ENCODE data around the gene GATM. TPM values are rescaled to one million over a fixed set of nuclear protein-coding genes. Genes with fewer than 3 reads are reported as not detected.

Gene GATM
- total and polyA plus RNA-seq, 10 of the 15 experiments (the other 5 are each of a cell fraction or from before 2014, with no cell fraction given): 11.7 to 83.1 (median 38.2) TPM

DNA sequence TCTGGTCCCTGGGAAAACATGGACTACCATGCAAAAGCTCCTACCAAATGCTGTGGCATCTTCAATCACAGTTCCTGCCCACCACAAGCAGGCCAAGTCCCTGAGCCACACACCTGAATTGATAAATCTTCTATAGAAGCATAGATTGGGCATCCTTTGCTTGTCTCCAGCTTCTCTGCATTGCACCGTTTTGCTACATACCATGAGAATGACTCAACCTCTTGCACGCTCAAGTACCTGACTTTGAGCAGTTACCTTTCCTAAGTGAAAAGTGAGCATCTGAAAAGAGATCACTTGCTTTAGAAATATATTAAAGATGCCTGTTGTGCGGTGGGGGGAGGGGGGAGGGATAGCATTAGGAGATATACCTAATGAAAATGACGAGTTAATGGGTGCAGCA, 31.3 kb downstream of the GATM start:
- ChIA-PET RAD21 (ENCODE audit: unreplicated experiment) (interaction anchor here (1.1 kb wide), 1 partner anchor 44 kb away, joined by 3 read pairs; no protein-coding TSS in a partner anchor), POLR2A (no interaction called here), SMC1A (ENCODE audit: uncharacterized antibody, unreplicated experiment) (no interaction called here), CTCF (no interaction called here)
- H3K9me3 ChIP-seq (replicated peaks; ENCODE audit: control insufficient read depth, insufficient read depth, low read length): no peaks in the 10 kb centered on the region
- WGBS (ENCODE audit: insufficient coverage, insufficient replicate concordance, low lambda C conversion rate, missing lambda C conversion rate): 55% methylated on average over 4 of the region's 4 CpGs
- no peak for TF ChIP-seq SREBF1 (IDR thresholded peaks at IDR 0.05; ENCODE audit: low read length)
- TF ChIP-seq SIX5 (IDR thresholded peaks at IDR 0.05; ENCODE audit: low read depth, low read length, severe bottlenecking): no peak
- TF ChIP-seq, protein P1, sequence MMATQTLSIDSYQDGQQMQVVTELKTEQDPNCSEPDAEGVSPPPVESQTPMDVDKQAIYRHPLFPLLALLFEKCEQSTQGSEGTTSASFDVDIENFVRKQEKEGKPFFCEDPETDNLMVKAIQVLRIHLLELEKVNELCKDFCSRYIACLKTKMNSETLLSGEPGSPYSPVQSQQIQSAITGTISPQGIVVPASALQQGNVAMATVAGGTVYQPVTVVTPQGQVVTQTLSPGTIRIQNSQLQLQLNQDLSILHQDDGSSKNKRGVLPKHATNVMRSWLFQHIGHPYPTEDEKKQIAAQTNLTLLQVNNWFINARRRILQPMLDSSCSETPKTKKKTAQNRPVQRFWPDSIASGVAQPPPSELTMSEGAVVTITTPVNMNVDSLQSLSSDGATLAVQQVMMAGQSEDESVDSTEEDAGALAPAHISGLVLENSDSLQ (IDR thresholded peaks at IDR 0.05): no peak
- no peak for TF ChIP-seq ZBED1 (IDR thresholded peaks at IDR 0.05; ENCODE audit: borderline replicate concordance)
- no peak for TF ChIP-seq RELA (IDR thresholded peaks at IDR 0.05; ENCODE audit: borderline replicate concordance, partially characterized antibody)
- no peak for TF ChIP-seq MEF2A (IDR thresholded peaks at IDR 0.05; ENCODE audit: insufficient read depth, low read depth, low read length)
- TF ChIP-seq CREM (IDR thresholded peaks at IDR 0.05; ENCODE audit: low read depth): no peak
- TF ChIP-seq EGR1 (IDR thresholded peaks at IDR 0.05; ENCODE audit: borderline replicate concordance in 1 of 2, low read depth in 2 of 2, low read length in 2 of 2): no peak
- no peak for TF ChIP-seq NR2C1 (IDR thresholded peaks at IDR 0.05)
- TF ChIP-seq ZSCAN29 (IDR thresholded peaks at IDR 0.05): no peak
- no peak for TF ChIP-seq HDGF (IDR thresholded peaks at IDR 0.05)
- TF ChIP-seq LARP7 (IDR thresholded peaks at IDR 0.05): no peak
- TF ChIP-seq CHD1 (IDR thresholded peaks at IDR 0.05; ENCODE audit: low read depth, low read length): no peak
- TF ChIP-seq RBBP5 (conservative IDR thresholded peaks at IDR 0.05): no peak
- TF ChIP-seq SRF (IDR thresholded peaks at IDR 0.05; ENCODE audit: low read depth in 2 of 2, low read length in 2 of 2): no peak
- TF ChIP-seq SIN3A (IDR thresholded peaks at IDR 0.05; ENCODE audit: low read depth, low read length): no peak
- TF ChIP-seq, protein P2, sequence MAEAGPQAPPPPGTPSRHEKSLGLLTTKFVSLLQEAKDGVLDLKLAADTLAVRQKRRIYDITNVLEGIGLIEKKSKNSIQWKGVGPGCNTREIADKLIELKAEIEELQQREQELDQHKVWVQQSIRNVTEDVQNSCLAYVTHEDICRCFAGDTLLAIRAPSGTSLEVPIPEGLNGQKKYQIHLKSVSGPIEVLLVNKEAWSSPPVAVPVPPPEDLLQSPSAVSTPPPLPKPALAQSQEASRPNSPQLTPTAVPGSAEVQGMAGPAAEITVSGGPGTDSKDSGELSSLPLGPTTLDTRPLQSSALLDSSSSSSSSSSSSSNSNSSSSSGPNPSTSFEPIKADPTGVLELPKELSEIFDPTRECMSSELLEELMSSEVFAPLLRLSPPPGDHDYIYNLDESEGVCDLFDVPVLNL (IDR thresholded peaks at IDR 0.05; ENCODE audit: low read depth, low read length): no peak
- TF ChIP-seq, protein P3, sequence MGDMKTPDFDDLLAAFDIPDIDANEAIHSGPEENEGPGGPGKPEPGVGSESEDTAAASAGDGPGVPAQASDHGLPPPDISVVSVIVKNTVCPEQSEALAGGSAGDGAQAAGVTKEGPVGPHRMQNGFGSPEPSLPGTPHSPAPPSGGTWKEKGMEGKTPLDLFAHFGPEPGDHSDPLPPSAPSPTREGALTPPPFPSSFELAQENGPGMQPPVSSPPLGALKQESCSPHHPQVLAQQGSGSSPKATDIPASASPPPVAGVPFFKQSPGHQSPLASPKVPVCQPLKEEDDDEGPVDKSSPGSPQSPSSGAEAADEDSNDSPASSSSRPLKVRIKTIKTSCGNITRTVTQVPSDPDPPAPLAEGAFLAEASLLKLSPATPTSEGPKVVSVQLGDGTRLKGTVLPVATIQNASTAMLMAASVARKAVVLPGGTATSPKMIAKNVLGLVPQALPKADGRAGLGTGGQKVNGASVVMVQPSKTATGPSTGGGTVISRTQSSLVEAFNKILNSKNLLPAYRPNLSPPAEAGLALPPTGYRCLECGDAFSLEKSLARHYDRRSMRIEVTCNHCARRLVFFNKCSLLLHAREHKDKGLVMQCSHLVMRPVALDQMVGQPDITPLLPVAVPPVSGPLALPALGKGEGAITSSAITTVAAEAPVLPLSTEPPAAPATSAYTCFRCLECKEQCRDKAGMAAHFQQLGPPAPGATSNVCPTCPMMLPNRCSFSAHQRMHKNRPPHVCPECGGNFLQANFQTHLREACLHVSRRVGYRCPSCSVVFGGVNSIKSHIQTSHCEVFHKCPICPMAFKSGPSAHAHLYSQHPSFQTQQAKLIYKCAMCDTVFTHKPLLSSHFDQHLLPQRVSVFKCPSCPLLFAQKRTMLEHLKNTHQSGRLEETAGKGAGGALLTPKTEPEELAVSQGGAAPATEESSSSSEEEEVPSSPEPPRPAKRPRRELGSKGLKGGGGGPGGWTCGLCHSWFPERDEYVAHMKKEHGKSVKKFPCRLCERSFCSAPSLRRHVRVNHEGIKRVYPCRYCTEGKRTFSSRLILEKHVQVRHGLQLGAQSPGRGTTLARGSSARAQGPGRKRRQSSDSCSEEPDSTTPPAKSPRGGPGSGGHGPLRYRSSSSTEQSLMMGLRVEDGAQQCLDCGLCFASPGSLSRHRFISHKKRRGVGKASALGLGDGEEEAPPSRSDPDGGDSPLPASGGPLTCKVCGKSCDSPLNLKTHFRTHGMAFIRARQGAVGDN (IDR thresholded peaks at IDR 0.05): no peak
- TF ChIP-seq, protein P4, sequence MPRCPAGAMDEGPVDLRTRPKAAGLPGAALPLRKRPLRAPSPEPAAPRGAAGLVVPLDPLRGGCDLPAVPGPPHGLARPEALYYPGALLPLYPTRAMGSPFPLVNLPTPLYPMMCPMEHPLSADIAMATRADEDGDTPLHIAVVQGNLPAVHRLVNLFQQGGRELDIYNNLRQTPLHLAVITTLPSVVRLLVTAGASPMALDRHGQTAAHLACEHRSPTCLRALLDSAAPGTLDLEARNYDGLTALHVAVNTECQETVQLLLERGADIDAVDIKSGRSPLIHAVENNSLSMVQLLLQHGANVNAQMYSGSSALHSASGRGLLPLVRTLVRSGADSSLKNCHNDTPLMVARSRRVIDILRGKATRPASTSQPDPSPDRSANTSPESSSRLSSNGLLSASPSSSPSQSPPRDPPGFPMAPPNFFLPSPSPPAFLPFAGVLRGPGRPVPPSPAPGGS (IDR thresholded peaks at IDR 0.05; ENCODE audit: borderline replicate concordance, insufficient read depth, low read depth, low read length, poor library complexity, severe bottlenecking): no peak
- no peak overlapping the region for H3K27ac ChIP-seq (ENCODE audit: control insufficient read depth, insufficient read depth)
- no peak overlapping the region for H3K4me2 ChIP-seq (ENCODE audit: control insufficient read depth, insufficient read depth)
- ATAC-seq (no peak), DNase-seq (ENCODE audit: low read depth, low spot score) (no peak), FAIRE-seq (no peak)
- H3K79me2 ChIP-seq (ENCODE audit: control insufficient read depth, insufficient read depth, low read length): no peaks in the 10 kb centered on the region
- no peaks in the 10 kb centered on the region for H4K20me1 ChIP-seq (ENCODE audit: control insufficient read depth, insufficient read depth)
- BruUV-seq (replicated peaks): no TSS peak
- intact Hi-C loops (cut with micrococcal nuclease; ENCODE audit: unreplicated experiment) (no loop called here), in situ Hi-C loops (cut with MboI) (no loop called here)
- no peaks in the 10 kb centered on the region for H3K4me1 ChIP-seq (ENCODE audit: control insufficient read depth, insufficient read depth, low read length)
- no peaks in the 10 kb centered on the region for H3K36me3 ChIP-seq (ENCODE audit: control insufficient read depth in 2 of 2, insufficient read depth in 2 of 2, low read length in 1 of 2)
- H3K9ac ChIP-seq (ENCODE audit: control insufficient read depth, insufficient read depth, low read length): no peak overlapping the region
- H2AFZ ChIP-seq (ENCODE audit: control insufficient read depth, low read depth, low read length): no peak overlapping the region
- no peak overlapping the region for H3K4me3 ChIP-seq
- H3K27me3 ChIP-seq (replicated peaks in 1 of 2; ENCODE audit: control insufficient read depth in 2 of 2, insufficient read depth in 2 of 2, low read length in 1 of 2): no peaks in the 10 kb centered on the region

Data from GM12878 (cell line).